Mesenchymal stem cell (in vitro differentiated cells and primary cell): ENCODE measurements around the gene ZSCAN32.

Source experiments
- DNase-seq: peaks from one replicate; pipeline ENCODE4 v3.0.0-alpha.2; 2013
- H2AFZ ChIP-seq: one replicate; pipeline ENCODE4 v1.6.1; 2013; ENCODE audit warnings: low read depth, mild to moderate bottlenecking, control low read depth, inconsistent platforms, low read length, moderate library complexity
- H2AK5ac ChIP-seq: 2 replicates; pipeline ENCODE4 v1.6.1; 2013; ENCODE audit warnings: low read length, moderate library complexity, mild to moderate bottlenecking, inconsistent platforms; ENCODE audit not compliant: severe bottlenecking
- H2BK120ac ChIP-seq: one replicate; pipeline ENCODE4 v1.6.1; 2013; ENCODE audit warnings: low read depth, mild to moderate bottlenecking, inconsistent platforms, low read length, moderate library complexity
- H2BK12ac ChIP-seq, 2 experiments: one replicate each; pipeline ENCODE4 v1.6.1; 2013; ENCODE audit warnings: inconsistent platforms in 2 of 2, low read length in 2 of 2, mild to moderate bottlenecking in 2 of 2, moderate library complexity in 2 of 2, control low read depth in 1 of 2
- H2BK15ac ChIP-seq: one replicate; pipeline ENCODE4 v1.6.1; 2013; ENCODE audit warnings: mild to moderate bottlenecking, low read depth, inconsistent platforms; ENCODE audit not compliant: poor library complexity, severe bottlenecking
- H2BK5ac ChIP-seq: 2 replicates; pipeline ENCODE4 v1.6.1; 2013; ENCODE audit warnings: low read depth, mild to moderate bottlenecking, low read length, control low read depth, inconsistent platforms; ENCODE audit not compliant: poor library complexity, severe bottlenecking
- H3K14ac ChIP-seq, 2 experiments: one replicate each; pipeline ENCODE4 v1.6.1; 2013; ENCODE audit warnings: inconsistent platforms in 2 of 2, low read length in 2 of 2, control low read depth in 1 of 2, mild to moderate bottlenecking in 1 of 2, moderate library complexity in 1 of 2
- H3K18ac ChIP-seq, 2 experiments: one replicate each; pipeline ENCODE4 v1.6.1; 2013; ENCODE audit warnings: inconsistent platforms in 2 of 2, low read length in 2 of 2, control low read depth in 1 of 2, low read depth in 1 of 2, mild to moderate bottlenecking in 1 of 2
- H3K23ac ChIP-seq, 2 experiments: one replicate each; pipeline ENCODE4 v1.6.1; 2013; ENCODE audit warnings: inconsistent platforms in 2 of 2, low read length in 2 of 2, mild to moderate bottlenecking in 2 of 2, moderate library complexity in 2 of 2, control low read depth in 1 of 2
- H3K27ac ChIP-seq: 2 replicates; pipeline ENCODE4 v1.5.1; 2013; ENCODE audit warnings: mild to moderate bottlenecking, moderate library complexity, low read length, control low read depth, inconsistent platforms; ENCODE audit not compliant: poor library complexity, severe bottlenecking
- H3K27me3 ChIP-seq, 2 experiments: 2 replicates each; pipeline versions ENCODE4 v1.6.1 to v1.7.0; 2013; ENCODE audit warnings: low read length in 2 of 2, mild to moderate bottlenecking in 2 of 2, moderate library complexity in 2 of 2, control low read depth in 1 of 2, inconsistent platforms in 1 of 2; ENCODE audit not compliant: control insufficient read depth in 1 of 2, insufficient read depth in 1 of 2
- H3K36me3 ChIP-seq, 2 experiments: 2 replicates each; pipeline versions ENCODE4 v1.6.1 to v1.7.0; 2013; ENCODE audit warnings: low read length in 2 of 2, control low read depth in 1 of 2, inconsistent platforms in 1 of 2, low read depth in 1 of 2, mild to moderate bottlenecking in 1 of 2; ENCODE audit not compliant: insufficient read depth in 2 of 2, control insufficient read depth in 1 of 2
- H3K4ac ChIP-seq, 2 experiments: one replicate each; pipeline ENCODE4 v1.6.1; 2013; ENCODE audit warnings: inconsistent platforms in 2 of 2, low read length in 2 of 2, mild to moderate bottlenecking in 2 of 2, moderate library complexity in 2 of 2, control low read depth in 1 of 2, low read depth in 1 of 2
- H3K4me1 ChIP-seq: 2 replicates; pipeline ENCODE4 v1.6.1; 2013; ENCODE audit warnings: low read depth, low read length, control low read depth; ENCODE audit not compliant: control insufficient read depth, insufficient read depth
- H3K4me2 ChIP-seq: 2 replicates; pipeline ENCODE4 v1.6.1; 2013; ENCODE audit warnings: low read length, mild to moderate bottlenecking, inconsistent platforms; ENCODE audit not compliant: poor library complexity, severe bottlenecking
- H3K4me3 ChIP-seq, 2 experiments: 2 replicates each; pipeline versions ENCODE4 v1.5.1 to v1.7.0; 2013; ENCODE audit warnings: low read length in 2 of 2, mild to moderate bottlenecking in 2 of 2, control low read depth in 1 of 2, low read depth in 1 of 2; ENCODE audit not compliant: insufficient read depth in 1 of 2
- H3K79me1 ChIP-seq: replicated peaks from 2 replicates; pipeline ENCODE4 v1.6.1; 2013; ENCODE audit warnings: mild to moderate bottlenecking, control low read depth, low read length, inconsistent platforms; ENCODE audit not compliant: poor library complexity, severe bottlenecking
- H3K9ac ChIP-seq: 2 replicates; pipeline ENCODE4 v1.7.0; 2013; ENCODE audit warnings: mild to moderate bottlenecking, low read length, moderate library complexity
- H3K9me3 ChIP-seq: 2 replicates; pipeline ENCODE4 v1.7.0; 2013; ENCODE audit warnings: mild to moderate bottlenecking, low read length; ENCODE audit not compliant: control insufficient read depth
- H4K8ac ChIP-seq: one replicate; pipeline ENCODE4 v1.6.1; 2013; ENCODE audit warnings: inconsistent platforms, mild to moderate bottlenecking, low read length, moderate library complexity
- H4K91ac ChIP-seq: one replicate; pipeline ENCODE4 v1.6.1; 2013; ENCODE audit warnings: mild to moderate bottlenecking, low read length, inconsistent platforms
- WGBS: methylation state at CpG from one replicate; pipeline ENCODE4 v1.1.7; 2013; ENCODE audit warnings: mixed read lengths; 5-methylcytosine and 5-hydroxymethylcytosine counted together

ZSCAN32 gene

GRCh38 chr16:3439637-3440036 lies 38.8 kb upstream of the ZSCAN32 start:
- peaks cover 5% of the 10 kb centered on the region for H3K79me1 ChIP-seq
- 95% methylated on average over 3 of the region's 4 CpGs for WGBS
- DNase-seq = no peak

GRCh38 chr16:3434373-3434772 lies 33.6 kb upstream of the ZSCAN32 start:
- H3K27me3 ChIP-seq = no peaks in the 10 kb centered on the region
- no peak overlapping the region for H3K9ac ChIP-seq
- no peak overlapping the region for H2AK5ac ChIP-seq
- H2AFZ ChIP-seq = no peak overlapping the region
- no peak overlapping the region for H3K4ac ChIP-seq
- H3K27ac ChIP-seq = no peak overlapping the region
- H3K79me1 ChIP-seq = peaks cover 11% of the 10 kb centered on the region
- peaks cover 16 to 50% of the 10 kb centered on the region in 2 experiments for H3K36me3 ChIP-seq
- no peak for DNase-seq
- no peak overlapping the region for H2BK5ac ChIP-seq
- H3K14ac ChIP-seq = no peak overlapping the region
- no peak overlapping the region for H4K8ac ChIP-seq
- H3K18ac ChIP-seq = no peak overlapping the region
- H3K23ac ChIP-seq = no peak overlapping the region
- no peak overlapping the region for H4K91ac ChIP-seq
- no peak overlapping the region for H3K4me2 ChIP-seq
- no peak overlapping the region for H3K4me3 ChIP-seq
- no peak overlapping the region for H2BK120ac ChIP-seq
- H3K4me1 ChIP-seq = no peaks in the 10 kb centered on the region
- no peak overlapping the region for H2BK12ac ChIP-seq
- H2BK15ac ChIP-seq = no peak overlapping the region
- peaks cover 17% of the 10 kb centered on the region for H3K9me3 ChIP-seq

More at GRCh38 chr16:3439637-3440036, 38.8 kb upstream of the ZSCAN32 start:
- Histone ChIP-seq H4K8ac (no peak overlapping the region), H2BK120ac (no peak overlapping the region), H3K4ac (no peak overlapping the region), H3K9me3 (peaks cover 19% of the 10 kb centered on the region), H2AK5ac (no peak overlapping the region), H3K18ac (no peak overlapping the region), H2BK5ac (no peak overlapping the region), H2BK15ac (no peak overlapping the region), H2AFZ (no peak overlapping the region), H3K4me1 (peaks cover 1% of the 10 kb centered on the region), H3K4me2 (no peak overlapping the region), H3K36me3 (peaks cover 9 to 38% of the 10 kb centered on the region in 2 experiments), H4K91ac (no peak overlapping the region), H3K9ac (no peak overlapping the region), H3K23ac (no peak overlapping the region), H2BK12ac (no peak overlapping the region), H3K14ac (no peak overlapping the region), H3K27ac (no peak overlapping the region), H3K4me3 (no peak overlapping the region), H3K27me3 (no peaks in the 10 kb centered on the region)

- Histone ChIP-seq H2BK120ac (no peak overlapping the region), H2BK12ac (no peak overlapping the region), H3K9me3 (peaks cover 8% of the 10 kb centered on the region), H3K14ac (no peak overlapping the region), H3K9ac (no peak overlapping the region), H4K8ac (no peak overlapping the region), H4K91ac (no peak overlapping the region), H3K79me1 (peaks cover 7% of the 10 kb centered on the region), H3K27me3 (no peaks in the 10 kb centered on the region), H3K36me3 (peaks cover 15 to 36% of the 10 kb centered on the region in 2 experiments), H2AK5ac (no peak overlapping the region), H3K27ac (no peak overlapping the region), H2BK15ac (no peak overlapping the region), H3K4me3 (peak overlapping the region in 1 of 2 experiments; percentile 58), H2AFZ (no peak overlapping the region), H3K18ac (no peak overlapping the region), H3K4me2 (no peak overlapping the region), H2BK5ac (no peak overlapping the region), H3K4me1 (no peaks in the 10 kb centered on the region), H3K23ac (no peak overlapping the region), H3K4ac (peak overlapping the region in 1 of 2 experiments; percentile 76)
- DNase-seq = no peak
- 95% methylated on average over 26 of the region's 26 CpGs for WGBS
Observed at GRCh38 chr16:3431779-3432219, 31.0 kb upstream of the ZSCAN32 start.

DNA sequence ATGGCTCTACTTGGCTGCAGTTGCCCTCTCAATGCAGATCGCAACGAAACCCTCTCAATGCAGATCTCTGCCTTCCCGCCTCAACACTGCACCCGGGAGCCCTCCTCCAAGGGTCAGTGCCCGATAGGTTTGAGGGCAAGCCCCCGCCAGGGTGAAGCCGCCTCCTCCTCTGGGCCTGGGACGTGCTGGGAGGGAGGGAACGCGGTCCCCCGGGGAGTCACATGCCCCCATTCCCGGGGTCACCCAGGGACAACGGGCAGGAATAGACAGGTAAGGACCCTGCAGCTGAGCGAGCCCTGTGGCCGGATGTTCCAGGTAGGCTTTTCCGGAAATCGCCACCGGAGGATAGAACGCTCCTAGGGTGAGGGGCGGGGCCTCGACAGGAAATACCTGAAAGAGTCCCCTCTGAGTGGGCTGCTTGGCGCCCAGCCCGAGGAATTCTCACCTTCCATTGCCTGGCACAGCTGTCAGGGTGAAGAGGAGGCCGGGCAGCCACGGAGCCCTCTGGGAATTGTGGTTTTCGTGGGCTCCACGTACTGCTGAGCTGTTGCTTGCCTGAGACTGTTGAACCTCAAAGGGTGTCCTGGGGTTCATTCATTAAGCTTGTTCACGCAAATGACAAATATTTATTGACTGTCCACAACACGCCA lies 13.1 kb upstream of the ZSCAN32 start:
- no peaks in the 10 kb centered on the region for H3K27me3 ChIP-seq
- no peak overlapping the region for H3K4me3 ChIP-seq
- H3K36me3 ChIP-seq = peaks cover 12 to 17% of the 10 kb centered on the region in 2 experiments
- H3K4ac ChIP-seq = no peak overlapping the region
- H3K14ac ChIP-seq = no peak overlapping the region
- H2BK15ac ChIP-seq = no peak overlapping the region
- peaks cover 4% of the 10 kb centered on the region for H3K79me1 ChIP-seq
- no peak overlapping the region for H3K23ac ChIP-seq
- H3K18ac ChIP-seq = no peak overlapping the region
- H2AFZ ChIP-seq = no peak overlapping the region
- WGBS = 91% methylated on average over 29 of the region's 29 CpGs
- no peak for DNase-seq
- H3K9ac ChIP-seq = no peak overlapping the region
- H3K4me1 ChIP-seq = no peaks in the 10 kb centered on the region
- no peak overlapping the region for H3K27ac ChIP-seq
- H2BK120ac ChIP-seq = no peak overlapping the region
- H4K8ac ChIP-seq = no peak overlapping the region
- peaks cover 72% of the 10 kb centered on the region for H3K9me3 ChIP-seq
- no peak overlapping the region for H2AK5ac ChIP-seq
- H4K91ac ChIP-seq = no peak overlapping the region
- H2BK12ac ChIP-seq = no peak overlapping the region
- no peak overlapping the region for H3K4me2 ChIP-seq
- H2BK5ac ChIP-seq = no peak overlapping the region
